Right lobe of liver (tissue), 6 donors: ENCODE results near the gene TREX2. TPM values are rescaled to one million over a fixed set of nuclear protein-coding genes. Genes with fewer than 3 reads are reported as not detected.

Experiments used
- ATAC-seq, 4 donors: fragments of 200-7000 bp; cut with Tn5 transposase; one replicate each; pipeline ENCODE4 v1.9.1; 2020; ENCODE audit warnings: mild to moderate bottlenecking in 4 of 4, moderate library complexity in 4 of 4
- DNase-seq, 3 donors: peaks; one replicate each; pipeline ENCODE4 v3.0.0-alpha.2; 2020
- H3K27ac ChIP-seq, 3 donors: fragments of 200-600 bp; one replicate each; pipeline ENCODE4 v1.8.0; 2022
- H3K27me3 ChIP-seq, 2 donors: fragments of 200-600 bp; one replicate each; pipeline ENCODE4 v1.8.0; 2022
- H3K36me3 ChIP-seq, 4 donors: fragments of 200-600 bp; sonication (generic) in 1 of 4; one replicate each; pipeline versions ENCODE4 v1.5.1 to v1.8.0; 2017 to 2022; ENCODE audit warnings: control low read depth in 1 of 4
- H3K4me1 ChIP-seq, 4 donors: fragments of 200-600 bp; sonication (generic) in 1 of 4; one replicate each; pipeline versions ENCODE4 v1.5.1 to v1.8.0; 2017 to 2022; ENCODE audit warnings: control low read depth in 1 of 4
- H3K4me3 ChIP-seq, 3 donors: fragments of 200-600 bp; one replicate each; pipeline ENCODE4 v1.8.0; 2022
- H3K9me3 ChIP-seq, 4 donors: fragments of 200-600 bp; sonication (generic) in 1 of 4; one replicate each; pipeline versions ENCODE4 v1.5.1 to v1.8.0; 2017 to 2022; ENCODE audit warnings: control low read depth in 1 of 4
- CTCF ChIP-seq, 4 donors: fragments of 200-600 bp in 3 of 4; fragments of 450-650 bp in 1 of 4; IDR thresholded peaks; one replicate each; pipeline versions ENCODE4 v1.5.1 to v1.8.0; 2016 to 2022; ENCODE audit warnings: antibody characterized with exemption in 4 of 4, mild to moderate bottlenecking in 2 of 4
- POLR2A ChIP-seq: fragments of 450-650 bp; IDR thresholded peaks from one replicate; pipeline ENCODE4 v1.6.1; 2017; ENCODE audit warnings: antibody characterized with exemption, mild to moderate bottlenecking
- WGBS: methylation state at CpG from one replicate; pipeline ENCODE4 v1.1.6; 2018; ENCODE audit warnings: low coverage, low lambda C conversion rate; ENCODE audit not compliant: insufficient coverage; ENCODE audit errors: missing lambda C conversion rate; 5-methylcytosine and 5-hydroxymethylcytosine counted together
- intact Hi-C, 2 donors: fragments of 100-400 bp; cut with DNase I; formaldehyde crosslinking; loops; one replicate each; pipeline versions ENCODE4 v1.11.2 to v1.14.1; 2022
- total RNA-seq, 6 experiments: library from RNA; depleted of rRNA in 2 of 6; stranded (reverse); fragments of >200 nt in 2 of 6; fragmentation: NEBNext Ultra II Directional in 3 of 6; extraction: Animal tissue kit (Norgen Biotek cat#: 25700) in 3 of 6; gene quantifications; one replicate each; pipeline versions ENCODE4 v1.1.0 to v1.2.4, GENCODE V29; 2016 to 2023
- donor health status: DM: no; HTN: yes; CAD: no.
- donor health status: DM: no; HTN: no; CAD: no.
- donor health status: DM: no; HTN: no; CAD: no.
- donor health status: DM: no; HTN: yes; CAD: no.
- donor health status: DM: no; HTN: yes; CAD: no.

TREX2 gene
- total RNA-seq, 6 experiments from 2014 or later = 0.18 to 0.46 (median 0.23) TPM; not detected in 2

DNA sequence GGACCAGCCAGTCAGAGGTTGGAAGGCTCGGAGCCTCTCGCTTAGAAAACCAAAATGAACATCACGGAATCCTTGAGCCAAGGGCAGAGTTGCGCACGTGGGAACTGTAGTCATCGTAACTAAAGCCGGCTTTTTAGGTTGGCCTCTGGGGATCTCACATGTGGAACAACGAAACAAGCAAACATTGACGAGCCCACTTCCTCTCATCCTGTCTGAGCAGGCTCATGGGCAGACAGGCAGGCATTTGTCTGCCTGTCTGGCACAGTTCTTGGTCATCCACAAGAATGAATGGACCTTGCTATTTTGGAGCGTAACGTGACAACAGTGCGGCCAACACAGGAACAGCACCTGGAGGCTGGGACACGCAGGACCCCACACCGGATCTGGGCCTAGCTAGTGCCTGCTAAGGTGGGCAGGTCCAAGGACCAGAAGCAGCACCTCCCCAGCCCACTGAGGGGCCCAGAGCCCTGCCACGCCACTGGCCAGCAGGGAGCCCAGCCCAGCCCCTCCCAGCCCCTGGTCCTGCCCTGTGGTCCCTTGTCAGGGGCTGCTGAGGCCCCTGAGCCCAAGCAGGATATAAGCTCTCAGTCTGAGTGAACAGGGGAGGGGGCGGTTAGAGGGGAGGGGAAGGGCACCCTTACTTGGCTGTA is 9.2 kb upstream of the TREX2 start:
- Histone ChIP-seq H3K27me3 (no peaks in the 10 kb centered on the region), H3K36me3 (no peaks in the 10 kb centered on the region), H3K4me1 (no peaks in the 10 kb centered on the region), H3K27ac (no peak overlapping the region), H3K9me3 (no peaks in the 10 kb centered on the region), H3K4me3 (no peak overlapping the region)
- no peak for TF ChIP-seq CTCF (IDR thresholded peaks at IDR 0.05)
- TF ChIP-seq POLR2A = no peak
- intact Hi-C loops = no loop called here
- WGBS = 84% methylated on average over 5 of the region's 16 CpGs
- DNase-seq (no peak), ATAC-seq (no peak)

DNA sequence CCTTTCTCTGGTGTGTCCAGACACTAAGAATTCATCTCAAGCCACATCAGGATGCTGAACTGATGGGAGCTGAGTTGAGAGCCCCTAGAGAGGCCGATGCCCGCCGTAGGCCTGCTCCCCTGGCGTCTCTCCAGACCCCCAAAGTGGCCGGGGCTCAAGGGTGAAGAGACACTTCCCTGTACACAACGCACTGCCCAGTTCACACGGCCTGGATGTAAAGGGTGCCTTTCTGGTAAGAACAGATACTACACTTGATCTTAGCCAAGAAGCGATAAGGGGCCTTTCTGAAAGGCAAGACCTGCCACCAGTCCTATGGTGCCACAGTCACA is 5.1 kb upstream of the TREX2 start:
- Histone ChIP-seq H3K9me3 (no peaks in the 10 kb centered on the region), H3K27me3 (no peaks in the 10 kb centered on the region), H3K27ac (no peak overlapping the region), H3K36me3 (no peaks in the 10 kb centered on the region), H3K4me3 (no peak overlapping the region), H3K4me1 (no peaks in the 10 kb centered on the region)
- intact Hi-C loops = no loop called here
- DNase-seq (no peak), ATAC-seq (no peak)
- 58% methylated on average over 5 of the region's 8 CpGs for WGBS
- no peak for TF ChIP-seq CTCF (IDR thresholded peaks at IDR 0.05)
- no peak for TF ChIP-seq POLR2A

DNA sequence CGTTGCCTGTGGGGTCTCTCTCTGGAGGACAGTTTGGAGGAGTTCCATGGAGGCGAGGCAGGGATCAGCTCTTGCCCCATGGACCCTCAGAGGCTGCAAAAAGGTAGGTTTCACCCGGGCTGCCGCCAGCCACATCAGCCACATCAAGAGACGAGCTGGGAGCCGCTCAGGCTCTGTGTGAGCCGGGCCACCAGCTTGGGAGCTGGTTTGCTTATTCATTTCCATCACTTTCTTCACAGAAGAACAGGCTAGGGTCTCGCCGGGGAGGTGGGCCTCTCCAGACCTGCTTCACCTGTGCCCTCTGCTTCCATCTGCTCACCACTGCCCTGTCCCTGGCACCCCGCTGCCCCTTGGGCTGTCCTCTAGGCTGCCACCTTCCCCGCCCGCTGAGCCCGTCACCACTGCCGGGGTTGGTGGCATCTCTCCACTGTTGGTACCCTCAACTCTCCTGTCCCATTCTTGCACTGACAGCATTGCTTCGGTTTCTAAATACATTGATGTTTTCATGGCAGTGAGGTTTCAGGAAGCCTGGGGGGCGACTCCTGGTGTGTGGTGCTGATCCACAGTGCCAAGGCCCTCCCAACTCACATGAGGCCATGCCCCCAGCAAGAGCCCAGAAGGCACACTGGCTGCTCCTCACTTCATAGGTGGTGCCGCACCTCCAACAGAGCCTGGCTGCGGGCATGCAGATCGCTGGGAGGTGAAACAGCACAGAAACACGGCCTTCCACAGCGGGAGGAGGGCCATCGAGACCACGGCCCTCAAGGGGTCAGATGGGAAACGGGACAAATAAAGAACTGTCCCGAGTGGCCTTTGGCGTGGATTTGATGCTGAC is 4.5 kb upstream of the TREX2 start:
- intact Hi-C loops = no loop called here
- H3K27me3 ChIP-seq = no peaks in the 10 kb centered on the region
- H3K9me3 ChIP-seq = no peaks in the 10 kb centered on the region
- ATAC-seq (no peak), DNase-seq (no peak)
- H3K27ac ChIP-seq = no peak overlapping the region
- 88% methylated on average over 12 of the region's 26 CpGs for WGBS
- no peak overlapping the region for H3K4me3 ChIP-seq
- H3K4me1 ChIP-seq = no peaks in the 10 kb centered on the region
- TF ChIP-seq POLR2A = no peak
- no peak for TF ChIP-seq CTCF (IDR thresholded peaks at IDR 0.05)
- H3K36me3 ChIP-seq = no peaks in the 10 kb centered on the region

DNA sequence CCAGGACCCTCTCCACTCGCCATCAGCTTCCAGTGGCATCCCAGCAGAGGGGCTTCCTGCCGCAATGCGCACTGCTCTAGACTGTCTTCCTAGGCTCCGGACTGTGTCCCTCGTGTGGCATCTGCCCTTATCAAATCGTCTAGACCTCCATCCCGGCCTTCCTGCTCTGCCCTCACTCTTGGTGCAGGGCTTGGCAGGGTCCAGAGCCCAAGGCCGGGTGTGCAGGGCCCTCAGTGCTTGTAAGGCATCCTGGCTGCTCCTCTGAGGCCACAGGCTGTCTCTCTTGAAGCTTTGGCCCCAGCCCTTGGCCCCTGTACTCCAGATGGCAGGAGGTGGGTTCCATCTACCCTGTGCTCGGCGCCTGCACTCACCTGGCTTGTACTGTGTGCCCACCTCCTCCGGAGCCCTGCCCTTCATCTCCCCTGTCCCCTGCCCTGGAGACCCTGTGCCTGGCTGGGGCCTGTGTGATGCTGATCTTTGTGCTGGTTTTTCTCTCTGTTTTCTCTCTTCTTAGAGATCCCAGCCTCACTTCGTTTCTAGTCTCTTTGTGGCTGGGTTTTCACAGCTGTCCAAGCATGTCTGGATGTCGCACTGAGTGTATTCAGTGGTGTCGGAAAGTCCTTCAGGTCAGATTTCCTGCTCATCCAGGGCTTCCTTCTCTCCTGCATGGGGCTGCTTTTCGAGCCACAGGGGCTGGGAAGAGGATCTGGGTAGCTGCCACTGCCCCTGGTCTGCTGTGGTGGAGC is 3.7 kb upstream of the TREX2 start:
- WGBS = 69% methylated on average over 12 of the region's 15 CpGs
- Histone ChIP-seq H3K9me3 (no peaks in the 10 kb centered on the region), H3K27ac (no peak overlapping the region), H3K27me3 (no peaks in the 10 kb centered on the region), H3K36me3 (no peaks in the 10 kb centered on the region), H3K4me3 (no peak overlapping the region), H3K4me1 (no peaks in the 10 kb centered on the region)
- intact Hi-C loops = no loop called here
- DNase-seq (no peak), ATAC-seq (no peak)
- TF ChIP-seq CTCF (IDR thresholded peaks at IDR 0.05) (no peak), POLR2A (no peak)
